Colon (tissue), 2 donors: ENCODE data around the gene C11orf16.
"Not testable (repeated sequence)": the region's sequence is repeated elsewhere in the genome, so short reads cannot be mapped to it uniquely, and the experiment has no call there.

Experiments
- FAIRE-seq: peaks from 2 replicates; lab custom pipeline; 2012; peaks lifted over from hg19 to GRCh38; lab: Jason Lieb, UNC
- donor health status: control.
- donor health status: control.

Gene C11orf16

GRCh38 chr11:8937159-8937558, 4.4 kb upstream of the C11orf16 start:
- FAIRE-seq = no peak

DNA sequence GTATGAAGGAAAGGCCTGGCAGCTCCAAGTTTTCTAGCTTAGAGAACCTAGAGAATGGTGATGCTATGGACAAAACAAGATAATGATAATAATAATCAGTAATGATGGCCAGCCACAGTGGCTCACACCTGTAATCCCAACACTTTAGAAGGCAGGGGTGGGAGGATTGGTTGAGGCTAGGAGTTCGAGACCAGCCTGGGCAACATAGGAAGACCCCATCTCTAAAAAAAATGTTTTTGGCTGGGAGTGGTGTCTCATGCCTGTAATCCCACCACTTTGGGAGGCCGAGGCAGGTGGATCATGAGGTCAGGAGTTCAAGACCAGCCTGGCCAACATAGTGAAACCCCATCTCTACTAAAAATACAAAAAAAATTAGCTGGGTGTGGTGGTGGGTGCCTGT, 3.0 kb upstream of the C11orf16 start:
- not testable (repeated sequence) for FAIRE-seq

GRCh38 chr11:8934742-8935488, 2.2 kb upstream of the C11orf16 start:
- FAIRE-seq = no peak

DNA sequence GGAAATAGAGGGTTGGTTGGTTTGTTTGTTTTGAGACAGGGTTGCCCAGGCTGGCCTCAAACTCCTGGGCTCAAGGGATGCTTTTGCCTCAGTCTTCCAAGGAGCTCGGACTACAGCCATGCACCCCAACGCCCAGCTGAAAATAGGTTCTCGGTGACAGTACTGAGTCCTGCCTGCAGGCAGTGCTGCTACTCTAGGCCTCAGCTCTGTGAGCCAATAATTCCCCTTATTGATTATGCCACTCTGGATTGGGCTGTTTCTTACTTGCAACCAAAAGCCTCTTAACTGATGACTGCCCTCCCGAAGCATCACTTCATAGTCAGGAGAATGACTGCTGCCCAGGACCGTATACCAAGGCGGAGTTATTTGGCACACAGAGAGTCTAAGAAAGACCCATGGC, 1.2 kb upstream of the C11orf16 start:
- FAIRE-seq = no peak

DNA sequence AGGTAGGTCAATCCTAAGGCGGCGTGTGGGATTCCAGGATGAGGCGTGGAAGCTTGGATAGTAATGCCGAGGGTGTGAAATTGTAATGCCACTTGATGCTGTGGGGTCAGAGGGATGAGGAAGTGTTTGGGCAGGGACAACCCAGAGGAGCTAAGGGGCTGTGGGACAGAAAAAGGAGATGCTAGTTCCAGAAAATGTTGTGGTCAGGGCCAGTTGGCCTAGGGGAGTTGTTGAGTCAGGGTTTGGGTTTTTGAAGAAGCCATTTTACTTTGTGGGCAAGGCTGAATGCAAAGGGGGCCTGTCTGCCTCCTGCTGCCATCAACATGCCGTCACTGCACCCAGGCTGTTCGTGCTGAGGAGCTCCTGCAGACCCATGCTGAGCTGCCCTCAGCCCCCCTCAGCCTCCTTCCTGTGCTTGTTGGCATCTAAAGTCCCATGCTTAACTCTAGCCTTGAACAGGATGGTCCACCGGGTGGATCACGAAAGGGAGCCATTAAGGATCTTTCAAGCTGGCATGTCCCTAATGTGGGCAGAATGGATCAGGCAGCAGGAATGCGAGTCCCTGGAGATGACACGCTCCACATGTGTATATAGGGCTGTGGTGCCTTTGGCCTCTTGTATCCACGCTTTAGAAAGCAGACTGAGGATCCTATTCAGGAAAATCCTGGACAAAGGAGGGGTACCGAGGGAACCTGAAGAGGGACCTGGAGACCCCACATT, 2.1 kb downstream of the C11orf16 start:
- FAIRE-seq = no peak

GRCh38 chr11:8928981-8929615, 3.6 kb downstream of the C11orf16 start:
- FAIRE-seq = no peak

- no peak for FAIRE-seq
These were observed 4.5 kb downstream of the C11orf16 start for GRCh38 chr11:8928205-8928604.

- no peak for FAIRE-seq
These were observed 5.5 kb downstream of the C11orf16 start for GRCh38 chr11:8927233-8927632.

DNA sequence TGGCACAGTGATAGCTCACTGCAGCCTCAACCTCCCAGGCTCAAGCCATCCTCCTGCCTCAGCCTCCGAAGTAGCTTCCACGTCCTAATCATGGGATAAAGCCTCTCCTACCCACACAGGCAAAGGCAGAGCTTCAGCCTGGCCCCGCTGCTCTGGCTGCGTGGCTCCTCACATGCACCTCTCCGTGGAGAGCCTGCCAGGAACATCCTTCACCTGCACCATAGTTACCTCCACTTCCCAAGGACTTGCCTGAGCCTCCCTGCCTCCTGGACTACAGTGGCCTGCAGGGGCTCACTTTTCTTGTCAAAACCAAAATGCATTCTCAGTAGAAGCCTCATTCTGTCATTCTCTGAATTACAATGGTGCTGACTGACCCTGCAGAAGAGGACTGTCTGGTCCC, 6.5 kb downstream of the C11orf16 start:
- no peak for FAIRE-seq

- no peak for FAIRE-seq
These were observed 7.0 kb downstream of the C11orf16 start for GRCh38 chr11:8925711-8926110.

GRCh38 chr11:8922691-8923090, 10.1 kb downstream of the C11orf16 start:
- no peak for FAIRE-seq

- FAIRE-seq = no peak
These were observed 15.5 kb downstream of the C11orf16 start for GRCh38 chr11:8917157-8917825.

GRCh38 chr11:8914661-8915018, 18.1 kb downstream of the C11orf16 start:
- FAIRE-seq = no peak

GRCh38 chr11:8913961-8914660, 18.6 kb downstream of the C11orf16 start:
- no peak for FAIRE-seq

GRCh38 chr11:8911029-8911823, 21.5 kb downstream of the C11orf16 start, which contains the start of gene AKIP1:
Gene AKIP1 (plus strand): TSS chr11:8911189. CDS start chr11:8911450, 261 bp downstream.
- no peak for FAIRE-seq

GRCh38 chr11:8910649-8911026, 22.1 kb downstream of the C11orf16 start:
- no peak for FAIRE-seq

DNA sequence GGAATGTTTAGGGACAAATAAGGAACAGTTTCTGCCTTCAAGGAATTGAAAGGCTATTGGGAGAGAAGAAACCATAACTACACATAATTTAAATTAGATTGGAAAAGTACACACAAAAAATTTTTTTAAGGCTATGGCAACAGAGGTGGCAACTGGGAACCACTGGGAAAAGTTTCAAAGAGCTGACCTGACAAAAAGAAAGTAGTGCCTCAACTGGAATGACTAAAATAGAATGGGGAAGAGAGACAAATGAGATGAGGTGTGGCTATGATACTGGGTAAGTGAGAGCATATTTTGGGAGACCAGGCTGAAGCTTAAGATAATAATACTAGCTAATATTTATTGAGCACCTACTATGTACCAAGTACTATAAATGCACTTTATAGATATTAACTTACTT, 24.6 kb downstream of the C11orf16 start:
- no peak for FAIRE-seq

GRCh38 chr11:8907116-8907515, 25.6 kb downstream of the C11orf16 start:
- no peak for FAIRE-seq

GRCh38 chr11:8905528-8906165, 27.1 kb downstream of the C11orf16 start:
- FAIRE-seq = no peak

DNA sequence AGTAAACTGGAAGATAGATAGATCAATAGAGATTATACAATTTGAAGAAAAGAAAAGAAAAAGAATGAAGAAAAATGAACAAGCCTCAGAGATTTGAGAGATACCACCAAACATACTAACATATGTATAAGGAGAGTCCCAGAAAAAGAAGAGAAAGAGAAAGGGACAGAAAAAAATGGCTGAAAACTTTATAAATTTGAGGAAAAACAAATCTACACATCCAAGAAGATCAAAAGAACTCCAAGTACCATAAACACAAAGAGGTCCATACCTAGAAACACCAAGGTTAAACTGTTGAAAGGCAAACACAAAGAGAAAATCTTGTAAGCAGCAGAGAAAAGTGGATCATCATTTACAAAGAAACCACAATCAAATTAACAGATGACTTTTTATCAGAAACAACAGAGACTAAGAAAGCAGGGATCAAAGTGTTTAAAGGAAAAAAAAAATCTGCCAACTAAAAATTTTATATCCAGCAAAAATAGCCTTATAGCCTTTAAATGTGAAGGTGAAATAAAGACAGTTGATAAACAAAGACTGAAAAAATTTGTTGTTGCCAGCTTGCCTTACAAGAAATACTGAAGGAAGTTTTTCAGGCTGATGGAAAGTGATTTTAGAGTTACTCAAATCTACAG, 33.5 kb downstream of the C11orf16 start:
- no peak for FAIRE-seq
